SK-N-SH (cell line): ENCODE results near the gene MAPK13.

Experiments used
- EZH2phosphoT487 ChIP-seq: fragments of 200-600 bp; sonication (generic); IDR thresholded peaks from 2 replicates; pipeline ENCODE4 v1.6.1; 2017; ENCODE audit warnings: low read depth, mixed run types, mild to moderate bottlenecking, antibody characterized with exemption, moderate library complexity, borderline replicate concordance
- MEF2A ChIP-seq: IDR thresholded peaks from 2 replicates; pipeline ENCODE4 v1.4.0; 2012; ENCODE audit warnings: low read depth, borderline replicate concordance
- PBX3 ChIP-seq: IDR thresholded peaks from 2 replicates; pipeline ENCODE4; 2012
- RCOR1 ChIP-seq: fragments of 150-350 bp; IDR thresholded peaks from 2 replicates; pipeline ENCODE4 v1.6.1; 2017; ENCODE audit warnings: antibody characterized with exemption, low read length
- RXRA ChIP-seq: IDR thresholded peaks from 2 replicates; pipeline ENCODE4 v1.4.0; 2012; ENCODE audit warnings: low read depth, mild to moderate bottlenecking, borderline replicate concordance
- TAF1 ChIP-seq: IDR thresholded peaks from 2 replicates; pipeline ENCODE4 v1.6.1; 2012; ENCODE audit warnings: low read depth, mild to moderate bottlenecking, low read length, moderate library complexity, borderline replicate concordance
- USF2 ChIP-seq: fragments of 150-350 bp; IDR thresholded peaks from 2 replicates; pipeline ENCODE4 v1.6.1; 2017; ENCODE audit warnings: antibody characterized with exemption, low read length, low read depth, borderline replicate concordance
- ZBTB33 ChIP-seq: IDR thresholded peaks from 2 replicates; pipeline ENCODE4 v1.4.0; 2012; ENCODE audit warnings: low read depth, borderline replicate concordance
- TF ChIP-seq, protein P1 (sequence below): fragments of 200-600 bp; sonication (generic); IDR thresholded peaks from 2 replicates; pipeline ENCODE4 v1.6.1; 2017; ENCODE audit warnings: antibody characterized with exemption, mild to moderate bottlenecking, moderate library complexity

GRCh38 chr6:36121787-36122494 is 8.4 kb upstream of the MAPK13 start:
- TF ChIP-seq RXRA (no peak), PBX3 (no peak), USF2 (no peak), MEF2A (no peak), EZH2phosphoT487 (no peak), RCOR1 (no peak), ZBTB33 (no peak), TAF1 (no peak)
- TF ChIP-seq, protein P1, sequence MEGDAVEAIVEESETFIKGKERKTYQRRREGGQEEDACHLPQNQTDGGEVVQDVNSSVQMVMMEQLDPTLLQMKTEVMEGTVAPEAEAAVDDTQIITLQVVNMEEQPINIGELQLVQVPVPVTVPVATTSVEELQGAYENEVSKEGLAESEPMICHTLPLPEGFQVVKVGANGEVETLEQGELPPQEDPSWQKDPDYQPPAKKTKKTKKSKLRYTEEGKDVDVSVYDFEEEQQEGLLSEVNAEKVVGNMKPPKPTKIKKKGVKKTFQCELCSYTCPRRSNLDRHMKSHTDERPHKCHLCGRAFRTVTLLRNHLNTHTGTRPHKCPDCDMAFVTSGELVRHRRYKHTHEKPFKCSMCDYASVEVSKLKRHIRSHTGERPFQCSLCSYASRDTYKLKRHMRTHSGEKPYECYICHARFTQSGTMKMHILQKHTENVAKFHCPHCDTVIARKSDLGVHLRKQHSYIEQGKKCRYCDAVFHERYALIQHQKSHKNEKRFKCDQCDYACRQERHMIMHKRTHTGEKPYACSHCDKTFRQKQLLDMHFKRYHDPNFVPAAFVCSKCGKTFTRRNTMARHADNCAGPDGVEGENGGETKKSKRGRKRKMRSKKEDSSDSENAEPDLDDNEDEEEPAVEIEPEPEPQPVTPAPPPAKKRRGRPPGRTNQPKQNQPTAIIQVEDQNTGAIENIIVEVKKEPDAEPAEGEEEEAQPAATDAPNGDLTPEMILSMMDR: no peak
